NCI-H2081 treated with DMSO at 0.1 percent for 48 hours (cell line): ENCODE measurements around the gene NXF3.
A peak's percentile ranks its signal among the peaks of the same experiment; 100 is the strongest.
"Not testable (repeated sequence)": the region's sequence is repeated elsewhere in the genome, so short reads cannot be mapped to it uniquely, and the experiment has no call there.

Experiments used
- DNase-seq: peaks from one replicate; lab custom pipeline; 2025; lab: John Stamatoyannopoulos, UW

Gene NXF3

GRCh38 chrX:103092942-103093341 is at the start of gene NXF3:
Gene NXF3, minus strand, starts transcription at chrX:103093143. Its CDS starts 120 bp downstream, at chrX:103093023.
- DNase-seq, result no peak

- DNase-seq, result not testable (repeated sequence)
Observed at GRCh38 chrX:103136528-103136927, 43.6 kb upstream of the NXF3 start.

GRCh38 chrX:103124284-103124683 is 31.3 kb upstream of the NXF3 start:
- no peak for DNase-seq

GRCh38 chrX:103120748-103121147 is 27.8 kb upstream of the NXF3 start:
- no peak for DNase-seq

- DNase-seq, result not testable (repeated sequence)
Observed at GRCh38 chrX:103116970-103117369, 24.0 kb upstream of the NXF3 start.

- DNase-seq, result not testable (repeated sequence)
Observed at GRCh38 chrX:103109497-103109896, 16.6 kb upstream of the NXF3 start.

GRCh38 chrX:103107836-103108235 is 14.9 kb upstream of the NXF3 start:
- DNase-seq, result no peak

- not testable (repeated sequence) for DNase-seq
Observed at GRCh38 chrX:103107227-103107737, 14.3 kb upstream of the NXF3 start.

GRCh38 chrX:103104370-103104769 is 11.4 kb upstream of the NXF3 start:
- not testable (repeated sequence) for DNase-seq

- DNase-seq, result not testable (repeated sequence)
Observed at GRCh38 chrX:103103866-103104265, 10.9 kb upstream of the NXF3 start.

GRCh38 chrX:103101299-103102042 is 8.5 kb upstream of the NXF3 start:
- no peak for DNase-seq

- DNase-seq, result no peak
Observed at GRCh38 chrX:103100484-103100883, 7.5 kb upstream of the NXF3 start.

- DNase-seq, result no peak
Observed at GRCh38 chrX:103099691-103100090, 6.7 kb upstream of the NXF3 start.

- DNase-seq, result no peak
Observed at GRCh38 chrX:103098488-103098887, 5.5 kb upstream of the NXF3 start.

- DNase-seq, result no peak
Observed at GRCh38 chrX:103081051-103081450, 11.9 kb downstream of the NXF3 start.

- DNase-seq, result no peak
Observed at GRCh38 chrX:103073467-103073866, 19.5 kb downstream of the NXF3 start.

- no peak for DNase-seq
Observed at GRCh38 chrX:103066606-103067005, 26.3 kb downstream of the NXF3 start.

- DNase-seq, result peak; percentile 52
Observed at GRCh38 chrX:103063918-103064434, 29.0 kb downstream of the NXF3 start, which contains the start of gene BEX1. Gene BEX1, minus strand, starts transcription at chrX:103064171. Its CDS starts 897 bp downstream, at chrX:103063274.

- DNase-seq, result no peak
Observed at GRCh38 chrX:103063191-103063845, 29.6 kb downstream of the NXF3 start.

- DNase-seq, result no peak
Observed at GRCh38 chrX:103061486-103061885, 31.5 kb downstream of the NXF3 start.

GRCh38 chrX:103056902-103057301 is 36.0 kb downstream of the NXF3 start:
- no peak for DNase-seq

GRCh38 chrX:103052625-103053024 is 40.3 kb downstream of the NXF3 start:
- DNase-seq, result no peak

- DNase-seq, result no peak
Observed at GRCh38 chrX:103051260-103051789, 41.6 kb downstream of the NXF3 start.
